K562 (cell line): ENCODE results near the gene KIAA0513. TPM values are rescaled to one million over a fixed set of nuclear protein-coding genes. Genes with fewer than 3 reads are reported as not detected.
A peak's percentile ranks its signal among the peaks of the same experiment; 100 is the strongest.

Source experiments
- ADNP ChIP-seq: fragments of 200-800 bp; sonication (Bioruptor generic); IDR thresholded peaks from 2 replicates; pipeline ENCODE4 v1.6.1; 2016; ENCODE audit warnings: missing genetic modification characterization, missing compliant biosample characterization
- BDP1 ChIP-seq: IDR thresholded peaks from 3 replicates; pipeline ENCODE4 v1.6.1; 2011; ENCODE audit not compliant: insufficient read length, insufficient read depth
- BMI1 ChIP-seq: fragments of 150-350 bp; IDR thresholded peaks from 2 replicates; pipeline ENCODE4 v1.6.1; 2014; ENCODE audit warnings: low read length
- CHD2 ChIP-seq: IDR thresholded peaks from 2 replicates; pipeline ENCODE4 v1.6.1; 2011; ENCODE audit warnings: low read depth, low read length
- CTBP1 ChIP-seq: fragments of 450-650 bp; IDR thresholded peaks from 2 replicates; pipeline ENCODE4 v1.6.1; 2016; ENCODE audit warnings: borderline replicate concordance
- FOS ChIP-seq: IDR thresholded peaks from 3 replicates; pipeline ENCODE4 v1.6.1; 2011; ENCODE audit not compliant: insufficient read length; ENCODE audit errors: extremely low read depth
- FOSL1 ChIP-seq: fragments of 200-800 bp; sonication (Bioruptor generic); conservative IDR thresholded peaks from 2 replicates; pipeline ENCODE4 v1.6.1; 2016; ENCODE audit warnings: missing genetic modification characterization, missing compliant biosample characterization
- HDAC2 ChIP-seq: fragments of 450-650 bp; IDR thresholded peaks from 2 replicates; pipeline ENCODE4 v1.6.1; 2016; ENCODE audit warnings: mild to moderate bottlenecking
- JUND ChIP-seq, 2 experiments: IDR thresholded peaks; 2 replicates in 1 of 2; 3 replicates in 1 of 2; pipeline ENCODE4 v1.6.1; 2011; ENCODE audit warnings: borderline replicate concordance in 2 of 2, low read depth in 2 of 2, low read length in 2 of 2, improper control_type of control experiment in 1 of 2, missing biosample characterization in 1 of 2, missing genetic modification characterization in 1 of 2, missing genetic modification reagents in 1 of 2
- MEIS2 ChIP-seq: fragments of 450-650 bp; IDR thresholded peaks from 2 replicates; pipeline ENCODE4 v1.6.1; 2014; ENCODE audit warnings: mild to moderate bottlenecking; ENCODE audit not compliant: partially characterized antibody
- NFXL1 ChIP-seq: fragments of 450-650 bp; formaldehyde crosslinking; IDR thresholded peaks from 2 replicates; pipeline ENCODE4 v1.4.0; 2021; ENCODE audit warnings: mild to moderate bottlenecking
- PHF8 ChIP-seq: fragments of 200-600 bp; sonication (generic); IDR thresholded peaks from 2 replicates; pipeline ENCODE4 v1.6.1; 2012; ENCODE audit warnings: mixed run types, mild to moderate bottlenecking, inconsistent platforms, low read length, moderate library complexity, borderline replicate concordance
- POU5F1 ChIP-seq: fragments of 150-350 bp; IDR thresholded peaks from 2 replicates; pipeline ENCODE4 v1.6.1; 2014; ENCODE audit warnings: borderline replicate concordance, low read length, low read depth, mild to moderate bottlenecking; ENCODE audit not compliant: partially characterized antibody
- PRPF4 ChIP-seq: fragments of 200-400 bp; formaldehyde crosslinking; IDR thresholded peaks from one replicate; pipeline ENCODE4 v1.6.1; 2017; ENCODE audit warnings: low read length, low read depth, mild to moderate bottlenecking; ENCODE audit not compliant: insufficient read depth, poor library complexity, severe bottlenecking
- SAFB ChIP-seq: fragments of 200-400 bp; formaldehyde crosslinking; IDR thresholded peaks from 2 replicates; pipeline ENCODE4 v1.6.1; 2017; ENCODE audit warnings: low read depth, low read length, borderline replicate concordance
- SIN3A ChIP-seq, 2 experiments: fragments of 150-350 bp in 1 of 2; IDR thresholded peaks; 2 replicates each; pipeline ENCODE4 v1.6.1; 2011 to 2016; ENCODE audit warnings: borderline replicate concordance in 2 of 2, low read depth in 2 of 2, low read length in 2 of 2, mild to moderate bottlenecking in 2 of 2, moderate library complexity in 2 of 2; ENCODE audit not compliant: control insufficient read depth in 1 of 2
- SMAD2 ChIP-seq: fragments of 150-350 bp; IDR thresholded peaks from 2 replicates; pipeline ENCODE4 v1.6.1; 2014; ENCODE audit warnings: low read depth, mild to moderate bottlenecking, low read length
- SMARCA4 ChIP-seq: fragments of 450-650 bp; IDR thresholded peaks from 2 replicates; pipeline ENCODE4 v1.6.1; 2016
- ZEB2 ChIP-seq: fragments of 450-650 bp; IDR thresholded peaks from 2 replicates; pipeline ENCODE4 v1.6.1; 2016
- ZFX ChIP-seq: sonication (generic); formaldehyde crosslinking; IDR thresholded peaks from 2 replicates; pipeline ENCODE4 v1.8.0; 2022; ENCODE audit warnings: mild to moderate bottlenecking, missing genetic modification reagents, moderate library complexity
- ZNF174 ChIP-seq: fragments of 250-450 bp; sonication (Bioruptor Pico); IDR thresholded peaks from 2 replicates; pipeline ENCODE4 v1.4.0; 2020; ENCODE audit warnings: mild to moderate bottlenecking
- ZNF778 ChIP-seq: fragments of 450-650 bp; formaldehyde crosslinking; IDR thresholded peaks from 2 replicates; pipeline ENCODE4 v1.4.0; 2020; ENCODE audit warnings: mild to moderate bottlenecking, moderate library complexity
- polyA plus RNA-seq, 8 experiments: library from polyadenylated mRNA; depleted of rRNA in 4 of 8; stranded (reverse) in 5 of 8; unstranded in 3 of 8; fragments of >200 nt; fragmentation: Nextera tagmentation in 2 of 8; fragmentation: Illumina TruSeq in 1 of 8; extraction: Ambion mirVana in 2 of 8; extraction: Trizol in 1 of 8; gene quantifications; 2 replicates each; pipeline versions ENCODE4 v1.2.1 to v1.2.3, GENCODE V29; 2011 to 2014; ENCODE audit warnings: inconsistent platforms in 1 of 8, missing spikeins in 1 of 8
- total RNA-seq, 7 experiments: library from RNA; depleted of rRNA in 6 of 7; stranded (reverse); fragments of >200 nt in 6 of 7; fragmentation: Illumina TruSeq in 2 of 7; extraction: Trizol in 2 of 7; gene quantifications; 2 replicates each; pipeline versions ENCODE4 v1.2.1 to v1.2.3, GENCODE V29; 2011 to 2021; ENCODE audit warnings: low replicate concordance in 1 of 7
- TF ChIP-seq, protein P1 (sequence below): fragments of 250-450 bp; sonication (Bioruptor Pico); IDR thresholded peaks from 2 replicates; pipeline ENCODE4 v1.5.0; 2021
- TF ChIP-seq, protein P2 (sequence below): IDR thresholded peaks from 3 replicates; pipeline ENCODE4 v1.6.1; 2011; ENCODE audit warnings: borderline replicate concordance, mild to moderate bottlenecking; ENCODE audit not compliant: insufficient read length, insufficient read depth
- TF ChIP-seq, protein P3 (sequence below): sonication (generic); formaldehyde crosslinking; IDR thresholded peaks from 2 replicates; pipeline ENCODE4 v1.8.1; 2023; ENCODE audit warnings: mild to moderate bottlenecking, missing genetic modification reagents
- TF ChIP-seq, protein P4 (sequence below): fragments of 250-450 bp; sonication (Bioruptor Pico); IDR thresholded peaks from 2 replicates; pipeline ENCODE4 v1.8.0; 2021; ENCODE audit warnings: moderate library complexity, mild to moderate bottlenecking, inconsistent platforms

The KIAA0513 gene
- total and polyA plus RNA-seq, 9 of the 15 experiments (the other 6 are each of a cell fraction or from before 2014, with no cell fraction given), result 0.18 to 13.7 (median 10.2) TPM

DNA sequence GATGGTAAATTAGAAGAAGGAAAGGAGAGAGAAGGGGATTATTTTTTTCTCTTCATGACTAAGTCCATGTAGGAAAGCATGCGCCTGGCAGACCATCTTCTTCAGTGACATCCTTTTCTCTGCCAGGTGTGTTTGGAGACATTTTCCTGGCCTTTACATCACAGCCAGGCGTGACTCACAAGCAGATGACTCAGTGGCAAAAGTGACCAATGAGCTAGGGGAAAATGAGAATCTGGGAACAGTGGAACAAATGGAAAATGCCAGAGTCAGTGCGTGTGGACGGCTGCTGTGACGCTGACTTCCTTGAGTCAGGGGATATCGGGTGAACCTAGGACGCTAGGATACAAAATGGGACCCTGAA is 9.4 kb downstream of the KIAA0513 start (continued):
- TF ChIP-seq ZFX (CRISPR knock-in tag) (no peak), CTBP1 (peak; percentile 53; the same call in 1 of the 2 replicates), SMAD2 (no peak), ZEB2 (peak; percentile 75), NFXL1 (CRISPR knock-in tag) (no peak), PRPF4 (no peak), FOSL1 (peak; percentile 96), CHD2 (no peak), BDP1 (no peak), SMARCA4 (0 out of 2 replicates have a peak, but pooled peaks have one; percentile 28), FOS (peak; percentile 62), ZNF174 (CRISPR knock-in tag) (no peak), HDAC2 (no peak), POU5F1 (no peak), MEIS2 (no peak), SIN3A (IDR thresholded peaks at IDR 0.05; ENCODE audit: borderline replicate concordance in 2 of 2, control insufficient read depth in 1 of 2, low read depth in 2 of 2, low read length in 2 of 2) (no peak), PHF8 (no peak), SAFB (no peak), ZNF778 (CRISPR knock-in tag) (no peak), JUND (IDR thresholded peaks at IDR 0.05; ENCODE audit: borderline replicate concordance, low read depth, low read length) (peak; percentile 87), JUND (tag; IDR thresholded peaks at IDR 0.05; ENCODE audit: borderline replicate concordance, low read depth, low read length) (peak; percentile 69; the same call in 2 of the 3 replicates), BMI1 (no peak), ADNP (tag) (no peak)
- TF ChIP-seq, protein P1, sequence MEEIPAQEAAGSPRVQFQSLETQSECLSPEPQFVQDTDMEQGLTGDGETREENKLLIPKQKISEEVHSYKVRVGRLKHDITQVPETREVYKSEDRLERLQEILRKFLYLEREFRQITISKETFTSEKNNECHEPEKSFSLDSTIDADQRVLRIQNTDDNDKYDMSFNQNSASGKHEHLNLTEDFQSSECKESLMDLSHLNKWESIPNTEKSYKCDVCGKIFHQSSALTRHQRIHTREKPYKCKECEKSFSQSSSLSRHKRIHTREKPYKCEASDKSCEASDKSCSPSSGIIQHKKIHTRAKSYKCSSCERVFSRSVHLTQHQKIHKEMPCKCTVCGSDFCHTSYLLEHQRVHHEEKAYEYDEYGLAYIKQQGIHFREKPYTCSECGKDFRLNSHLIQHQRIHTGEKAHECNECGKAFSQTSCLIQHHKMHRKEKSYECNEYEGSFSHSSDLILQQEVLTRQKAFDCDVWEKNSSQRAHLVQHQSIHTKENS (CRISPR knock-in tag), result no peak
- TF ChIP-seq, protein P2, sequence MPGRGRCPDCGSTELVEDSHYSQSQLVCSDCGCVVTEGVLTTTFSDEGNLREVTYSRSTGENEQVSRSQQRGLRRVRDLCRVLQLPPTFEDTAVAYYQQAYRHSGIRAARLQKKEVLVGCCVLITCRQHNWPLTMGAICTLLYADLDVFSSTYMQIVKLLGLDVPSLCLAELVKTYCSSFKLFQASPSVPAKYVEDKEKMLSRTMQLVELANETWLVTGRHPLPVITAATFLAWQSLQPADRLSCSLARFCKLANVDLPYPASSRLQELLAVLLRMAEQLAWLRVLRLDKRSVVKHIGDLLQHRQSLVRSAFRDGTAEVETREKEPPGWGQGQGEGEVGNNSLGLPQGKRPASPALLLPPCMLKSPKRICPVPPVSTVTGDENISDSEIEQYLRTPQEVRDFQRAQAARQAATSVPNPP, result no peak
- TF ChIP-seq, protein P3, sequence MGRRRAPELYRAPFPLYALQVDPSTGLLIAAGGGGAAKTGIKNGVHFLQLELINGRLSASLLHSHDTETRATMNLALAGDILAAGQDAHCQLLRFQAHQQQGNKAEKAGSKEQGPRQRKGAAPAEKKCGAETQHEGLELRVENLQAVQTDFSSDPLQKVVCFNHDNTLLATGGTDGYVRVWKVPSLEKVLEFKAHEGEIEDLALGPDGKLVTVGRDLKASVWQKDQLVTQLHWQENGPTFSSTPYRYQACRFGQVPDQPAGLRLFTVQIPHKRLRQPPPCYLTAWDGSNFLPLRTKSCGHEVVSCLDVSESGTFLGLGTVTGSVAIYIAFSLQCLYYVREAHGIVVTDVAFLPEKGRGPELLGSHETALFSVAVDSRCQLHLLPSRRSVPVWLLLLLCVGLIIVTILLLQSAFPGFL (CRISPR knock-in tag), result no peak
- TF ChIP-seq, protein P4, sequence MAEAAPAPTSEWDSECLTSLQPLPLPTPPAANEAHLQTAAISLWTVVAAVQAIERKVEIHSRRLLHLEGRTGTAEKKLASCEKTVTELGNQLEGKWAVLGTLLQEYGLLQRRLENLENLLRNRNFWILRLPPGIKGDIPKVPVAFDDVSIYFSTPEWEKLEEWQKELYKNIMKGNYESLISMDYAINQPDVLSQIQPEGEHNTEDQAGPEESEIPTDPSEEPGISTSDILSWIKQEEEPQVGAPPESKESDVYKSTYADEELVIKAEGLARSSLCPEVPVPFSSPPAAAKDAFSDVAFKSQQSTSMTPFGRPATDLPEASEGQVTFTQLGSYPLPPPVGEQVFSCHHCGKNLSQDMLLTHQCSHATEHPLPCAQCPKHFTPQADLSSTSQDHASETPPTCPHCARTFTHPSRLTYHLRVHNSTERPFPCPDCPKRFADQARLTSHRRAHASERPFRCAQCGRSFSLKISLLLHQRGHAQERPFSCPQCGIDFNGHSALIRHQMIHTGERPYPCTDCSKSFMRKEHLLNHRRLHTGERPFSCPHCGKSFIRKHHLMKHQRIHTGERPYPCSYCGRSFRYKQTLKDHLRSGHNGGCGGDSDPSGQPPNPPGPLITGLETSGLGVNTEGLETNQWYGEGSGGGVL (CRISPR knock-in tag), result no peak
